ENCODE results near the gene ANKRD36C.
"Not testable (repeated sequence)": the region's sequence is repeated elsewhere in the genome, so short reads cannot be mapped to it uniquely, and the experiment has no call there.

Gene ANKRD36C

DNA sequence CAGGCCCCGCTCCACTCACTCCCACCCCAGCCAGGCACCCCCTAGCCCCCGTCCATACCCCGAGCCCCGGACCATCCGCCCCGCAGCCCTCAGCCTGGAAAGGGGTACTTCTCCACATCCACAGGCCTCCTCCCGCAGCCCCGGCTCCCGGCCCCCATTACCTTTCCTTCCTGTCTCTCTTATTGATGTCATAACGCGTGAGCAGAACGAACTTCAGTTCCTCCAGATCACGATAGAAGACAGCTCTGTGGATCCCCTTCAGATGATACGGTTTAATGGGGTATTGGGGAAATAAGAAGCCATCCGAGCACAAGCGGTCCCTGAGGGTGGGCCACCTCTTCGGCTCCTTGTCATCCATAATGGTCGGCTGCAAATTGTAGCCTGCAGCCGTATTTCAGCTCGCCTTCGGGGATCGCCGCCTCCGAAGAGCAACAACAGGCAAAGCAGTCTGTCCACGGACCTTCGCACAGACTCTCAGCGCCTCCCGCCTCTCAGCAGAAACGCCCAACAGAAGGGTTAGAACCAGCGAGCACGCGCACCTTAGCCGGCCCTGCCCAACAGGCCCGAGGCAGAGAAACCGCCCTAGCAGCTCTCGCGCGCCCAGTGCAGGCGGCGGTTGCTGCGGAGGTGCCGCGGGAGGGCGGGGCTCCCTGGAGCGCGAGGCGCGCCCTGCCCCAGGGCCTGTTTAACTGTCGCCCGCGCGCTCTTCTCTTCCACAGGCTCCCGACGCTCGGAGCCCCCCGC is at the start of gene ANKRD36C:
TSS of gene ANKRD36C (minus strand) at position 474 of the 744 bp plus-strand sequence. CDS start at position 358, 116 bp downstream.
- DNase-seq, result peak; percentile 26 to 42 (median 33)

- not testable (repeated sequence) for DNase-seq
Observed at GRCh38 chr2:96035554-96035953, 43.9 kb upstream of the ANKRD36C start.

DNA sequence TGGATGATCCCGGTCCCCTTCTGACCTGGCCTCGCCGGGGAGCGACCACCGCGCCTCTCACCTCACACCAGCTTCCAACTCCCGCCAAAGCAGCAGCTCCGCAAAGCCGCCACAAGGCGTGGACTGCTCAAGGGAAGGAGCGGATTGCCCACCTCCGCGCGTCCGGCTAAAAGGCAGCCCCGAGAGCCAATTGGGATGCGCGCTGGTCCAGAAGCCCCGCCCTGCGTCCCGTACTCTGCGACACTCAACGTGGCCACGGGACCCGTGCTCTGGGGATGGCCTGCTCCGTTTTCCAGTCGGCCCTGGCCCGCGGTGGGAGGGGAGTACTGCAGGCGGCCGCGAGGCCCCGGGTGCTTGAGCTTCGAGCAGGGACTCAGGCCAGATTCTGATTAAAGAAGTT is 43.2 kb upstream of the ANKRD36C start, which contains the start of gene GPAT2:
TSS of gene GPAT2 (minus strand) at position 125 of the 400 bp plus-strand sequence. CDS start 2,557 bp downstream, outside the sequence.
- DNase-seq, result not testable (repeated sequence)

GRCh38 chr2:96033997-96034396 is 42.4 kb upstream of the ANKRD36C start:
- DNase-seq, result not testable (repeated sequence)

- DNase-seq, result not testable (repeated sequence)
Observed at GRCh38 chr2:96027725-96028325, 36.2 kb upstream of the ANKRD36C start.

DNA sequence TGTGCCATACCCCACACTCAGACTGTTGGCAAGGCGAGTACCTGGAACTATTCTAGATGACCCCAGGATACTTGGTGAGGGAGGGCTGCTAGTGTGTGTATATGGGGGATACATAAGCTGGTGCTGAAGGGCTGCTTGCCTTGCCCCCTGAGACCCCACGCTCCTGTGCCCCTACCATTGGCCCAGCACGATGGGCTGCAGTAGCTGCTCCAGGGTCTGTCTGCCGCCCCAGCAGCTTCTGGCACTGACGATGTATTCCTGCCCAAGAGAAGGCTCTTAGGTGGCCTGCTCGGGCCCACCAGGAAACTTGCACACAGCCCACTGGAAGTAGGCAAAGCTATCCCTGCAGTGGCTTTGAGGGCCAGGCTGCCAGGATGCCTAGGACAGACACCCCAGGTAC is 34.1 kb upstream of the ANKRD36C start:
- DNase-seq, result not testable (repeated sequence)

- no peak for DNase-seq
Observed at GRCh38 chr2:96025194-96025492, 33.5 kb upstream of the ANKRD36C start.

- no peak for DNase-seq
Observed at GRCh38 chr2:96024336-96025193, 32.9 kb upstream of the ANKRD36C start.

- not testable (repeated sequence) for DNase-seq
Observed at GRCh38 chr2:96023701-96024100, 32.1 kb upstream of the ANKRD36C start.

DNA sequence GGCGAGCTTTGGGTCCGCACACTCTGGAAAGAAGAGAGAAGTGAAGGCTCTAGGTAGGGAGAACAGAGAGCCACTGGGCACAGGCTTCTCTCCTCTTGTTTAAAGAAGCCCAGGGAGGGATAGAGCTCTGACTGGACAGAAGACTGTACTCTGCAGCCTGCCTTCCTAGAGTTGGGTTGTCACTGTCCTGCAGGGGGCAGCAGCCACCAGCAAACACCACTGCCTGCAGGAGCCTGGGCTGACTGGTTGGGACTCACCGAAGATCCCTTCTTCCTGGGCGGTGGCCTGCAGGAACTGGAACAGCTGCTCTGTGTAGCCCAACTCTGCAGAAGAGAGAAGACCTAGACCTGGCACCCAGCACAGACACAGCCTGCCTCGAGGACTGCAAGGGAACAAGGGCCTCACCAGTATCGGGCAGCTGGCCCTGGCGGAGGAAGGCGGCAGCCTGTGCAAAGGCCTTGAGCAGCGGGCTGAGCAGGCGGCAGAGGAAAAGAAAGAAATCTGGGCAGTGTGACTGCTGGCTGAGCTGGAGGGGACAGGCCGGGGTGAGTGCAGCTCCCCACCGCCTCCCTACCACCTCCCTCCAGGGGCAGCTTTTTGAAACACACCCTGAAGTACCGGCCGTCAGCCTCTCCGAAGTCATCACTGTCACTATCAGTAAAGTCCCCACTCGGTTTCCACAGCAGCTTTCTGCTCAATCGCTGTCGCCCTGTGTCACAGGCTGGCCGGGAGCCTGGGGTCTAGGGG is 31.2 kb upstream of the ANKRD36C start:
- peak; percentile 84 to 89 (median 89) for DNase-seq

DNA sequence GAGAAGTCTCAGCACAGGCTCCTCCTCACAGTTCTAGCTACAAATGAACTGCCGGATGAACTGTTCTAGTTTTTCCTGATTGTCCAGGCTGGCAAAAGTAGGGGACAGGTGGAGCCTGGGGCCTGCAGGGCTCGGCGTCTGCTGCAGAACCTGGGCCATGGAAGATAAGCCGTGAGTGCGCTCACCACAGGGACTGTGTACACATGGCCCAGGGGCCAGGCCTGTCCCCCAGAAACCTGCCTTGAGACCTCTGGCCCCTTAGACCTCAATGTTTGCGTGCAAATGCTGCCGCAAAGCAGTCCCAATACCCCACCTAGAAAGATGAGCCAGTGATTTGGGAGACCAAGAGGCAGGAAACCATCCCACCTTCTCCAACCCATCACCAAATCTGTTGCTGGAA is 30.5 kb upstream of the ANKRD36C start:
- DNase-seq, result not testable (repeated sequence)

DNA sequence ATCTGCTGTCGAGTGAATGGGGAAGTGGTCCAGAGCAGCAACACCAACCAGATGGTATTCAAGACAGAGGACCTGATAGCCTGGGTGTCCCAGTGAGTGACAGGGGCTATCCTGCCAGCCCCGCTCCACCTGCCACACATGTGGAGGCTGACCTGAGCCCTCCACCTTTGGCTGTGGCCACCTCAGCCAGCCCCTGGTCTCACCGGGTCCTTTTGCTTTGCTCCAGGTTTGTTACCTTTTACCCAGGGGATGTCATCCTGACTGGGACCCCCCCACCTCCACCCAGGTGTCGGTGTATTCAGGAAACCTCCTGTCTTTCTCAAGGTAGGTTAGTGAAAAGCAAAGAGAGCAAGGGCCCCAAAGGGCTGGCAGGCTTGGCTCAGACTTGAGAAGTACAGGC is 29.5 kb upstream of the ANKRD36C start:
- not testable (repeated sequence) for DNase-seq

- DNase-seq, result not testable (repeated sequence)
Observed at GRCh38 chr2:96019909-96020590, 28.4 kb upstream of the ANKRD36C start.

- DNase-seq, result not testable (repeated sequence)
Observed at GRCh38 chr2:96016321-96016720, 24.7 kb upstream of the ANKRD36C start.

DNA sequence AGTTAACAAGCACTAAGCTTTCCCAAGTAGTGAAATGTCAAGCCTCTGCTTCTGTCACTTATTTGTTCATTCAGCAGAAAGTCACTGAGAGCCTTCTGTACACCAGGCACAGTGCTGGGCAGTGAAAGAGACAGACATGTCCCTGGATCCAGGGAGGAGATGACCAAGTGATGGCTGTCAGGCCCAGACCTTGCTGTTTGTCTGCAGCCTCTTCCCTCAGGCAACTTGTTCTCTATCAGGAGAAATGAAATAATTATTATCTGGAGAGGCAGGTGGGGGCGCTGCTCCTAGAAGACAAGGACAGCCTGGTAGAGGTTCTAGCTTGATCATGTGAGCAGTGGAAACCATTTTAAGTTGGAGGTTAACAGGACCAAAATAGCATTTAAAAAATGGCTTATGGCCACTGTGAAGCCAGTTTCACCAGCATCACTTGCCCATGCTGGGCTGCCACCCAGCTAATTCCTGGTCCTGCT is 21.2 kb upstream of the ANKRD36C start:
- peak in 1 of 3 donors; percentile 2 for DNase-seq

DNA sequence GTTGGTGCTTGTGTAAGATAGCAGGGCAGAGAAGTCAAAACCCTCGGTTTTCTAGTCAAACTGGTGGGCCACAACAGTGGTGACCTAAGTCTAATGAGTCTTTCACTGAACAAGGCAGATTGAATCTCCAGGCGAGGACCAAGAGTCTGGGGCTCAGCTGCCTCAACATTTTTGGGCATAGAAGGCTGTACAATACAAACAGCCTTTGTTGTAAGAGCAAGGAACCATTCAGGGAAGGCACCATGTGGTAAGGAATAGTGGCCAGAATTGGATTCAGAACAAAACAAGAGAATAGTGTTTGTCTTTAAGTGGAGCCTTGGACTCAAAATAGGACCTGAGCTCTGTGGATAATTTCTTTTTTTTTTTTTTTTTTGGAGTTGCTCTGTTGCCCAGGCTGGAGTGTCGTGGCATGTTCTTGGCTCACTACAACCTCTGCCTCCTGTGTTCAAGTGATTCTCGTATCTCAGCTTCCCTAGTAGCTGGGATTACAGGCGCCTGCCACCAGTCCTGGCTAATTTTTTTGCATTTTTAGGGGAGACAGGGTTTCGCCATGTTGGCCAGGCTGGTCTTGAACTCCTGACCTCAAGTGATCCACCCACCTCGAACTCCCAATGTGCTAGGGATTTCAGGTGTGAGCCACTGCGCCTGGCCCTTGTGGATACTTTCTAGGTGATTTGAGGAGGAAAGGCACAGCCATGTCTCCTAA is 20.6 kb upstream of the ANKRD36C start:
- not testable (repeated sequence) for DNase-seq

DNA sequence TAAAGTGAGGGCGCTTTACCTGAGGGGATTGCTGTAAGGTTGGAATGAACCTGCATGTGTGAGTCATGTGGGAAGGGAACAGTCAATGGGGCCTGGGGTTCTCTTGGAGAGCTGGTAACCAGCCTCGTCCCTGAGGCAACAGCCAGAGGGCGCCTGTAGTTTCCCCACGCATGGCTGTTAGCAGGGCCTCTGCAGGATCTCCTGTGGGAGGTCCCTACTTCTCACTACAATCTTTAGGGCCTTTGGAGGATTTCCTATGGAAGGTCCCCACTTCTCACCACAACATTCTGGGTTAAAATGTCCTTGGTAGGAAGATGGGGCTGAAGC is 19.5 kb upstream of the ANKRD36C start:
- peak; percentile 67 to 76 (median 71) for DNase-seq

- peak; percentile 91 to 97 (median 95) for DNase-seq
Observed at GRCh38 chr2:96010320-96011128, 18.9 kb upstream of the ANKRD36C start.

DNA sequence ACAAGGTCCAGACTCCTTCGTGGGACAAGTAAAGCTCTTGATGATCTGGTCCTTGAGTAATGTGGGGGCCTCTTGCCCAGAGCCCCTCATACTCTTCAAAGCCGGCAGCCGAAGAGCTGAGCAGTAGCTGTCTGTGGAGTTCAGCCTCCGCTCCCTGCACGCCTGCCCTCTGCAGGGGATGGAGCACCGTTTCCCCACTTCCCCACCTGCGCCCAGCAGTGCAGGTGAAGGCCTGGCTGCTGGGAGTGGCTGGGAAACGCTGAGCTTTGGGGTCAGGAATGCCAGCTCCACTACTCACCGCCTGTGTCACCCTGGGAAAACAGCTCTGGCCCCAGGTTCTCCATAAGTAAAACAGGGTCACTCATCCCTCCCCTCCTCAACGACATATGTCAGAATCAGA is 18.2 kb upstream of the ANKRD36C start:
- DNase-seq, result not testable (repeated sequence)

- DNase-seq, result not testable (repeated sequence)
Observed at GRCh38 chr2:96008051-96008450, 16.4 kb upstream of the ANKRD36C start.
